Left renal cortex interstitium (tissue), 4 donors: ENCODE measurements around the gene PSMD5. TPM values are rescaled to one million over a fixed set of nuclear protein-coding genes. Genes with fewer than 3 reads are reported as not detected.
"Not testable (repeated sequence)": the region's sequence is repeated elsewhere in the genome, so short reads cannot be mapped to it uniquely, and the experiment has no call there.

Experiments
- DNase-seq, 4 donors: peaks; one replicate each; pipeline ENCODE4 v3.0.0-alpha.2; 2013; ENCODE audit warnings: low read depth in 4 of 4, low spot score in 2 of 4, missing footprints in 1 of 4
- polyA plus RNA-seq, 4 donors: library from polyadenylated mRNA; unstranded; fragments of 120-200 nt; gene quantifications; one replicate each; pipeline ENCODE4 v1.2.1, GENCODE V29; 2013; ENCODE audit not compliant: insufficient read length in 4 of 4

The PSMD5 gene
- polyA plus RNA-seq, 4 donors = 27.9 to 39.0 (median 31.1) TPM

- DNase-seq = no peak
Measured at GRCh38 chr9:120818595-120818994, 24.1 kb downstream of the PSMD5 start.

GRCh38 chr9:120815075-120815474, 27.6 kb downstream of the PSMD5 start:
- no peak for DNase-seq

- DNase-seq = no peak
Measured at GRCh38 chr9:120808931-120809330, 33.8 kb downstream of the PSMD5 start.

GRCh38 chr9:120807607-120808379, 34.9 kb downstream of the PSMD5 start:
- DNase-seq = no peak

- DNase-seq = not testable (repeated sequence)
Measured at GRCh38 chr9:120804784-120805363, 37.8 kb downstream of the PSMD5 start.

- DNase-seq = no peak
Measured at GRCh38 chr9:120801441-120801840, 41.3 kb downstream of the PSMD5 start.

- DNase-seq = peak; percentile 70 to 88 (median 78)
Measured at GRCh38 chr9:120792898-120793765, 49.6 kb downstream of the PSMD5 start, which contains the start of gene FBXW2. TSS of gene FBXW2 (minus strand) at chr9:120793416. CDS start at chr9:120788258, 5,158 bp downstream.

GRCh38 chr9:120791161-120791560, 51.6 kb downstream of the PSMD5 start:
- DNase-seq = no peak

GRCh38 chr9:120787933-120788332, 54.8 kb downstream of the PSMD5 start:
- no peak for DNase-seq

GRCh38 chr9:120783602-120784047, 59.1 kb downstream of the PSMD5 start:
- no peak for DNase-seq

GRCh38 chr9:120781236-120781635, 61.5 kb downstream of the PSMD5 start:
- no peak for DNase-seq

GRCh38 chr9:120780367-120780766, 62.4 kb downstream of the PSMD5 start:
- DNase-seq = no peak

- DNase-seq = no peak
Measured at GRCh38 chr9:120779227-120779626, 63.5 kb downstream of the PSMD5 start.

GRCh38 chr9:120778758-120779157, 64.0 kb downstream of the PSMD5 start:
- no peak for DNase-seq

GRCh38 chr9:120777229-120777628, 65.5 kb downstream of the PSMD5 start:
- no peak for DNase-seq

GRCh38 chr9:120776788-120777187, 65.9 kb downstream of the PSMD5 start:
- no peak for DNase-seq

- DNase-seq = no peak
Measured at GRCh38 chr9:120775859-120776258, 66.9 kb downstream of the PSMD5 start.

GRCh38 chr9:120774719-120775118, 68.0 kb downstream of the PSMD5 start:
- no peak for DNase-seq

- DNase-seq = no peak
Measured at GRCh38 chr9:120773256-120773655, 69.5 kb downstream of the PSMD5 start.

GRCh38 chr9:120770931-120771330, 71.8 kb downstream of the PSMD5 start:
- no peak for DNase-seq

- no peak for DNase-seq
Measured at GRCh38 chr9:120768886-120769285, 73.8 kb downstream of the PSMD5 start.
